ENCODE measurements around the gene LTBP3. TPM values are rescaled to one million over a fixed set of nuclear protein-coding genes. Genes with fewer than 3 reads are reported as not detected.
"Not testable (repeated sequence)": the region's sequence is repeated elsewhere in the genome, so short reads cannot be mapped to it uniquely, and the experiment has no call there.

LTBP3 gene
- polyA plus RNA-seq, 2 donors: 32.8 to 36.4 TPM

GRCh38 chr11:65529475-65530156, 28.5 kb downstream of the LTBP3 start:
- Histone ChIP-seq H3K4me1 (ENCODE audit: control insufficient read depth in 2 of 2, insufficient read depth in 2 of 2, low read length in 1 of 2) (peaks cover 4 to 10% of the 10 kb centered on the region in 2 donors), H3K4me3 (ENCODE audit: low read depth in 1 of 2, low read length in 2 of 2) (no peak overlapping the region), H3K27me3 (ENCODE audit: control insufficient read depth in 1 of 2, insufficient read depth in 2 of 2, low read length in 2 of 2) (no peaks in the 10 kb centered on the region), H3K9me3 (ENCODE audit: control insufficient read depth in 2 of 2, insufficient read depth in 1 of 2, low read depth in 1 of 2, low read length in 1 of 2) (no peaks in the 10 kb centered on the region), H3K27ac (ENCODE audit: low read depth in 2 of 2, low read length in 1 of 2) (no peak overlapping the region), H3K36me3 (ENCODE audit: control insufficient read depth in 2 of 2, insufficient read depth in 2 of 2, low read length in 1 of 2) (peaks cover 10 to 51% of the 10 kb centered on the region in 2 donors)
- 77 to 81% methylated on average over 10 of the region's 10 CpGs for WGBS, 2 donors

- WGBS, 2 donors: 85 to 92% methylated on average over 12 of the region's 12 CpGs
- H3K36me3 ChIP-seq (ENCODE audit: control insufficient read depth in 2 of 2, insufficient read depth in 2 of 2, low read length in 1 of 2): peaks cover 10 to 51% of the 10 kb centered on the region in 2 donors
- H3K27me3 ChIP-seq (ENCODE audit: control insufficient read depth in 1 of 2, insufficient read depth in 2 of 2, low read length in 2 of 2): no peaks in the 10 kb centered on the region
- no peak overlapping the region for H3K27ac ChIP-seq (ENCODE audit: low read depth in 2 of 2, low read length in 1 of 2)
- no peaks in the 10 kb centered on the region for H3K9me3 ChIP-seq (ENCODE audit: control insufficient read depth in 2 of 2, insufficient read depth in 1 of 2, low read depth in 1 of 2, low read length in 1 of 2)
- no peak overlapping the region for H3K4me3 ChIP-seq (ENCODE audit: low read depth in 1 of 2, low read length in 2 of 2)
- peaks cover 4 to 13% of the 10 kb centered on the region in 2 donors for H3K4me1 ChIP-seq (ENCODE audit: control insufficient read depth in 2 of 2, insufficient read depth in 2 of 2, low read length in 1 of 2)
These were observed 29.3 kb downstream of the LTBP3 start for GRCh38 chr11:65528819-65529350.

DNA sequence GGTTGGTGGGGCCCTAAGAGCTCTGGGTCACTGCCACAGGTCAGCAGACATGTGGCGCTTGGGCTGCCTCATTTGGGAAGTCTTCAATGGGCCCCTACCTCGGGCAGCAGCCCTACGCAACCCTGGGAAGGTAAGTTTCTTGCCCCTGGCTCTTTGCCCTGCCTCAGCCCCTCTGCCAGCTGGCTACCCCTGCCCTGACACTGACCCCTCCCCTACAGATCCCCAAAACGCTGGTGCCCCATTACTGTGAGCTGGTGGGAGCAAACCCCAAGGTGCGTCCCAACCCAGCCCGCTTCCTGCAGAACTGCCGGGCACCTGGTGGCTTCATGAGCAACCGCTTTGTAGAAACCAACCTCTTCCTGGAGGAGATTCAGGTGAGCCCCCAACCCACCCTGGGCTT, 31.4 kb downstream of the LTBP3 start:
- H3K4me3 ChIP-seq (ENCODE audit: low read depth in 1 of 2, low read length in 2 of 2): no peak overlapping the region
- no peak overlapping the region for H3K27ac ChIP-seq (ENCODE audit: low read depth in 2 of 2, low read length in 1 of 2)
- no peaks in the 10 kb centered on the region for H3K9me3 ChIP-seq (ENCODE audit: control insufficient read depth in 2 of 2, insufficient read depth in 1 of 2, low read depth in 1 of 2, low read length in 1 of 2)
- H3K4me1 ChIP-seq (ENCODE audit: control insufficient read depth in 2 of 2, insufficient read depth in 2 of 2, low read length in 1 of 2): peaks cover 4 to 13% of the 10 kb centered on the region in 2 donors
- no peaks in the 10 kb centered on the region for H3K27me3 ChIP-seq (ENCODE audit: control insufficient read depth in 1 of 2, insufficient read depth in 2 of 2, low read length in 2 of 2)
- WGBS, 2 donors: 90 to 92% methylated on average over 8 of the region's 8 CpGs
- peaks cover 6 to 36% of the 10 kb centered on the region in 2 donors for H3K36me3 ChIP-seq (ENCODE audit: control insufficient read depth in 2 of 2, insufficient read depth in 2 of 2, low read length in 1 of 2)

- no peaks in the 10 kb centered on the region for H3K9me3 ChIP-seq (ENCODE audit: control insufficient read depth in 2 of 2, insufficient read depth in 1 of 2, low read depth in 1 of 2, low read length in 1 of 2)
- peak overlapping the region; percentile 81 to 85 for H3K27ac ChIP-seq (ENCODE audit: low read depth in 2 of 2, low read length in 1 of 2)
- peaks cover 4 to 13% of the 10 kb centered on the region in 2 donors for H3K4me1 ChIP-seq (ENCODE audit: control insufficient read depth in 2 of 2, insufficient read depth in 2 of 2, low read length in 1 of 2)
These were observed 32.3 kb downstream of the LTBP3 start for GRCh38 chr11:65525546-65526480.

DNA sequence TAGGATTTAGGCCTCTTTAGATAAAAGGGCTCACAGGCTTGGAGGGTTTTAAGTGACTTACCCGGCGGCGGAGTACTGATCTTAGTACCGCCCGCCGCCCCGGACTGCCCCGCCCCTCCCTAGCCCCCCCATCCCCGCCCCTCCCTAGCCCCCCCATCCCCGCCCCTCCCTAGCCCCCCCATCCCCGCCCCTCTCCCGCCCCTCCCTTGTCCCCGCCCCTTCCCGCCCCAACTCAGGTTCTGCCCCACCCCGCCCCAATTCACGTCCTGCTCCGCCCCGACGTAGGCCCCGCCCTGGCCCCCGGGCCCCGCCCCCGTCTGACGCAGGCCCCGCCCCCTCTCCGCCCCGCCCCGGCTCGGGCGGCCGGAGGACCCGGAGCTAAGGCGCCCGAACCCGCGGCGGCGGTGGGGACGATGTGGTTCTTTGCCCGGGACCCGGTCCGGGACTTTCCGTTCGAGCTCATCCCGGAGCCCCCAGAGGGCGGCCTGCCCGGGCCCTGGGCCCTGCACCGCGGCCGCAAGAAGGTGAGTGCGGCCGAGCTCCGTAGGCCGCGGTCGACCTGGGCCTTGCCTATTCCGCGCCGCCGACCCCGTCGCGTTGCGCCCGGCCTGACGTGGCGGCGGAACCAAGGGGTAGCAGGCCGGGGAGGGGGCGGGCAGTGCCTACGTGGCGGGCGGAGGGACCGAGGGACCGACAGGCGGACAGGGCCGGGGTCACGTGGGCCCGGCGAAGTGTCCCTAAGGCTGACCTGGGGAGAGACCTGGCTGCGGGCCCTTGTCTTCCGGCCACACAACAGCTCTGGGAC, 33.2 kb downstream of the LTBP3 start, which contains the start of gene SCYL1:
SCYL1 (plus strand) TSS at position 343 of the 805 bp plus-strand sequence; CDS start at position 414, 71 bp downstream.
- H3K27ac ChIP-seq (ENCODE audit: low read depth in 2 of 2, low read length in 1 of 2): peak within 1 kb of the TSS; percentile 81 to 85
- H3K4me1 ChIP-seq (ENCODE audit: control insufficient read depth in 2 of 2, insufficient read depth in 2 of 2, low read length in 1 of 2): peaks cover 4 to 13% of the 10 kb centered on the region in 2 donors
- no peaks in the 10 kb centered on the region for H3K27me3 ChIP-seq (ENCODE audit: control insufficient read depth in 1 of 2, insufficient read depth in 2 of 2, low read length in 2 of 2)
- H3K36me3 ChIP-seq (ENCODE audit: control insufficient read depth in 2 of 2, insufficient read depth in 2 of 2, low read length in 1 of 2): peaks cover 0 to 19% of the 10 kb centered on the region in 2 donors
- peak within 1 kb of the TSS; percentile 84 to 88 for H3K4me3 ChIP-seq (ENCODE audit: low read depth in 1 of 2, low read length in 2 of 2)
- no peaks in the 10 kb centered on the region for H3K9me3 ChIP-seq (ENCODE audit: control insufficient read depth in 2 of 2, insufficient read depth in 1 of 2, low read depth in 1 of 2, low read length in 1 of 2)
- 0% methylated on average over 44 to 75 of the region's 82 CpGs for WGBS, 2 donors

More at GRCh38 chr11:65525546-65526480, 32.3 kb downstream of the LTBP3 start:
- Histone ChIP-seq H3K36me3 (ENCODE audit: control insufficient read depth in 2 of 2, insufficient read depth in 2 of 2, low read length in 1 of 2) (peaks cover 0 to 27% of the 10 kb centered on the region in 2 donors), H3K4me3 (ENCODE audit: low read depth in 1 of 2, low read length in 2 of 2) (peak overlapping the region; percentile 84 to 88), H3K27me3 (ENCODE audit: control insufficient read depth in 1 of 2, insufficient read depth in 2 of 2, low read length in 2 of 2) (no peaks in the 10 kb centered on the region)
- WGBS, 2 donors: 44% methylated on average over 31 of the region's 31 CpGs

DNA sequence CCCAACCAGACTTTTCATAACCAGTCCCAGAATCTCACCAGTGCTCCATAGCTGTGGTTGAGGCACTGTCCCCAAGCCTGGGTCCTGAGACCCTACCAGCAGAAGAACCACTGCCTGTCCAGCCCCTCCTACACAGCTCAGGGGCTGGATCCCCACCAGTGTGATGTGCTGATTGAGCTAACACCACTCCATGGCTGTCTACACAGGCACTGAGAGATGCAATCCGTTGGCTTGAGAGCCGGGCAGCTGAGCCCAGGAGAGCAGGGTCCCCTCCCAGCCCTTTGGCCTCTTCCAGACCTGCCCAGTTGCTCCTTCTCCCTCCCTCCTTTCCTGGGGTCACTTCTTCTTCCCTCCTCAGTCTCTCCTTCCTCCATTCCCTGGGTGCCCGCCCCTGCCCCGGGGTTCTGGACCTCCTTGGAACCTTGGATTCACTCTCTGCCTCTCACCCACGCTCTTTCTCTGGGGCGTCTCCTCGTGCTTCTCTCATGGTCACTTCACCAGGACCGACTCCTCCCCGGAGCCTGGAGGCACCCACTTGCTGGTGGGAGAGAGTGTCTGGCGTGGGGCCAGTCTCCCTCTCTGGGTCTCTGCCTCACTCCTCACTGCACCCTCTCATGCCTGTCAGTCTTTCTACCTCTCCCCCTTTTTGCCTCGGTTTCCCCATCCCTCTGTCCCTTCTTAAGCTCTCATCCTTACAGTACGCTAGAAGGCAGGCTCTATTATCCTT, 34.0 kb downstream of the LTBP3 start:
- Histone ChIP-seq H3K36me3 (ENCODE audit: control insufficient read depth in 2 of 2, insufficient read depth in 2 of 2, low read length in 1 of 2) (peaks cover 0 to 14% of the 10 kb centered on the region in 2 donors), H3K9me3 (ENCODE audit: control insufficient read depth in 2 of 2, insufficient read depth in 1 of 2, low read depth in 1 of 2, low read length in 1 of 2) (no peaks in the 10 kb centered on the region), H3K27ac (ENCODE audit: low read depth in 2 of 2, low read length in 1 of 2) (peak overlapping the region; percentile 63 to 77), H3K4me1 (ENCODE audit: control insufficient read depth in 2 of 2, insufficient read depth in 2 of 2, low read length in 1 of 2) (peaks cover 4 to 13% of the 10 kb centered on the region in 2 donors), H3K4me3 (ENCODE audit: low read depth in 1 of 2, low read length in 2 of 2) (no peak overlapping the region), H3K27me3 (ENCODE audit: control insufficient read depth in 1 of 2, insufficient read depth in 2 of 2, low read length in 2 of 2) (no peaks in the 10 kb centered on the region)
- 28% methylated on average over 12 of the region's 12 CpGs for WGBS, 2 donors

DNA sequence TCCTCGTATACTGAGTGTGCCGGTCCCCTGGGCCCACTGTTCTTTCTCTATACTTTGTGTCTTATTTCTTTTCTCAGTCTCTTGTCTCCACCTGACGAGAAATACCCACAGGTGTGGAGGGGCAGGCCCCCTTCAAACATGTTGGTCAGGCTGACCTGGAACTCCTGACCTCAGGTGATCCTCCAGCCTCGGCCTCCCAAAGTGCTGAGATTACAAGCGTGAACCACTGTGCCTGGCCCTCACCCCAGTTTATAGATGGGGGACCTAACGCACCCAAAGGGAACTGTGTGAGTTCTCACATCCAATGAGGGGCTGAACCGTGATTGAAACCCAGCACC, 34.6 kb downstream of the LTBP3 start:
- H3K36me3 ChIP-seq (ENCODE audit: control insufficient read depth in 2 of 2, insufficient read depth in 2 of 2, low read length in 1 of 2): peaks cover 0 to 11% of the 10 kb centered on the region in 2 donors
- peak overlapping the region in 1 of 2 donors; percentile 37 for H3K27ac ChIP-seq (ENCODE audit: low read depth in 2 of 2, low read length in 1 of 2)
- H3K9me3 ChIP-seq (ENCODE audit: control insufficient read depth in 2 of 2, insufficient read depth in 1 of 2, low read depth in 1 of 2, low read length in 1 of 2); H3K4me3 ChIP-seq (ENCODE audit: low read depth in 1 of 2, low read length in 2 of 2); H3K27me3 ChIP-seq (ENCODE audit: control insufficient read depth in 1 of 2, insufficient read depth in 2 of 2, low read length in 2 of 2): not testable (repeated sequence)
- 87 to 94% methylated on average over 7 of the region's 7 CpGs for WGBS, 2 donors
- H3K4me1 ChIP-seq (ENCODE audit: control insufficient read depth in 2 of 2, insufficient read depth in 2 of 2, low read length in 1 of 2): peaks cover 4 to 13% of the 10 kb centered on the region in 2 donors

- H3K9me3 ChIP-seq (ENCODE audit: control insufficient read depth in 2 of 2, insufficient read depth in 1 of 2, low read depth in 1 of 2, low read length in 1 of 2); H3K27ac ChIP-seq (ENCODE audit: low read depth in 2 of 2, low read length in 1 of 2); H3K27me3 ChIP-seq (ENCODE audit: control insufficient read depth in 1 of 2, insufficient read depth in 2 of 2, low read length in 2 of 2); H3K4me3 ChIP-seq (ENCODE audit: low read depth in 1 of 2, low read length in 2 of 2): not testable (repeated sequence)
- Histone ChIP-seq H3K36me3 (ENCODE audit: control insufficient read depth in 2 of 2, insufficient read depth in 2 of 2, low read length in 1 of 2) (peaks cover 0 to 11% of the 10 kb centered on the region in 2 donors), H3K4me1 (ENCODE audit: control insufficient read depth in 2 of 2, insufficient read depth in 2 of 2, low read length in 1 of 2) (peaks cover 4 to 13% of the 10 kb centered on the region in 2 donors)
- WGBS, 2 donors: 67 to 74% methylated on average over 18 of the region's 18 CpGs
These were observed 35.2 kb downstream of the LTBP3 start for GRCh38 chr11:65522718-65523630.

Data from esophagus (tissue), 2 donors.